NCI-H2227 (cell line): Measurements from ENCODE around the gene NCBP1.

ENCODE experiments used
- DNase-seq: peaks from one replicate; lab custom pipeline; 2025; ENCODE audit not compliant: unreplicated experiment; lab: John Stamatoyannopoulos, UW

The NCBP1 gene

DNA sequence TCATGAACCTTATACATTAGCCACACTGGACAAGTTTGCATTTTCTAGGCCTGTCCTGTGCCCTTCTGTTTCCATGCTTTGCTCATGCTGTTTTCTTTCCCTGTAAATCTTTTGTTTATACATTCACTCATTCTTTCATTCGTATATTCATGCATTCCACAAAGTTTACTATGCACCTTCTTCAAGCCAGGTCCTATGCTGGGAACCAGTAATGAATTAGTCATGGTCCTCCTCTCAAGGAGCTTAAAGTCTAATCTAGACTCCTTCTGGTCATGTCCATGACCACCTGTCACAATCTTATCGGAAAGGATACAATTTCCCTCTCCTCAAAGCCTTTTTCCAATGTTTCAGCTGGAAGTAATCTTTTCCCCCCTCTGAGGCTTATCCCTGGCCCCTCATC, 72.6 kb downstream of the NCBP1 start:
- no peak for DNase-seq

DNA sequence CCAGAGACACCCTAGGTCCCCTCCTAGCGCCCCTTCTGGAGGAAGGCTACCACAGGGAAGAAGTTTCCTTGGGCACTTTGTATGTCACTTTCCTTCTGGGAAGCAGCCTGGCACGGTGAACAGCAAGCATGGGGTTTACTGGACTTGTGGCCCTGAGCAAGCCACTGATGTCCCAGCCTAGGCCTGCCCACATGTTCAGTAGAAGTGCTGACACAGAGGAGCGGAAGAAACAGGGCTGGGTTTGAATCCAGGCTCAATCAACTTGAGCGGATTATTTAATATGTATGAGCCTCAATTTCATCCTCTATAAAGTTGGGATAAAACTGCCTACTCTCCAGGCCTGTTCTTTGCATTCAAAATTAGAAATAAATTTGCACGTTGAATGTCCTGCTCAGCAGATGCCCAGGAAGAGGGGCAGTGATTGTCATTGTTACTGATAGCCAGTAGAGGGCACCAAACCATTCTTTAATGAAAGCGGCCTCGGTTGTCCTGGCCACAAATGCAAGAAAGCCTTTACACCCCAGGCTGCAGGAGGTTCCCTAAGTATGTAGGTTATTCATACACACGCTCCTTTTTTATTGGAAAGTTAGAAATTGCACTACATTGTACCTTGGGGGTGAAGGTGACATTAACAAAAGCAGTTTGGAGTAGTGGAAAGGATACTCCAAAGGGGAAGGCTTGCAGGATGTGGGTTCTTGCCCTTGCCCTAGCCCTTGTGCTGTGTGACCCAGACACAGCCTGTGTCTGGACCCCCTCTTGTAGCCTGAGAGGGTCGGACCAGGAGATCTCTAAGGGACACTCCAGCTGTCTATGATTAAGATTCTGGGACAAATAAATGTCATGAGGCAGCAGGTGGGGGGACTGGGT, 77.0 kb downstream of the NCBP1 start:
- peak; percentile 65 for DNase-seq

DNA sequence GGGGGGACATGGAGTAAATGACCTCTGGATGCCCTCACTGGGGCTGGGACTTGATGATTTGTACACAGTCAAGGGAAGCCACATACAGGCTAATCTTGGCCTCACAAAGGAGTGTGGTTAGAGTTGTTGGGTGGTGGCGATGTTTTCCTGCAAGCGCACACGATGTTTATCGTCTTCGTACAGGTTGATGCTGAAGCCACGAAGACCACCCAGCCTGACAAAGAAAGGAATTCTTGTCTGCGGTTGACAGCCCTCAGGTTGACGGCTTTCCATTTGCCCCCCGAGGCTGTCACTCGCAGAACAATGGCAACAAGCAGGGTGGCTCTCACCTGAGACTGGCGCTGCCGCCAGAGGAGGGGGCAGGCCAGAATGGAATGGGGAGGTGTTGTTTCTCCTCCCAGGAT, 77.6 kb downstream of the NCBP1 start:
- no peak for DNase-seq

DNA sequence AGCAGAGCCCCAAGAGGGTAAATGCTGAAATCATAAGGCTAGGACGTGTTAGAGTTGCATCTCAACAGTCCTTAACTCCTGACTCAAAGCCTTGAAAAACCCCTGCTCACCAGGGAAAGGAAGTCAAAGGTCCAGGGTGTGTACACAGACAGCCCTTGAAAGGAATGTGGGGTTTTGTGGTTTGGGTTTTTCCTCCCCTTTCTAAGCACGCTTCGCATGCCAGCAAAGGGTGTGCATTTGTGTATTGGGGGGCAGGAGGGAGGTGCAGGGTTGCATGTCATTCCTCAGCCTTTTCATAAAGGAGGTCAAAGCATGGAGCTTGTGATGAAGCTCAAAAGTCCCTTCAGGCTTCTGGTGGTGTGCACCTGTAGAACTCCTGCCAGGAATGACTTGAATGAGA, 80.8 kb downstream of the NCBP1 start:
- DNase-seq: no peak

DNA sequence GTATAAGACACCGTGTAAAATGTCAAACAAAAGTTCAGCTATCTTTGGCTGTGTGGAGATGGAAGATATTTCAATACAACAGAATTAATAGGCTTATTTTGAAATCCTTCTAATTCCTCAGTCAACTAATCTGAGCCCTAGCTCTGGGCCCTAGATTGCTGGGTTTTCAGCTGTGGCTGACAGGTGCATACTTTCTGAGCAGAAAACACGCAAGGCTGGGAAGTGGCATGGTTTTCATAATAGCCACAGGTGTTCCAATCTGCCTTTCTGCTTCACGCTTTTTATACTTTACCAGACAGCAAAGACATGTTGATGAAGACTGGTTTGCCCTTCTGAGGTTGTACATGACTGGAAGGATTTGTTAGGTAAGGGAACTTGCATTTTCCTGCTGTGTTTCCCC, 84.2 kb downstream of the NCBP1 start:
- no peak for DNase-seq

DNA sequence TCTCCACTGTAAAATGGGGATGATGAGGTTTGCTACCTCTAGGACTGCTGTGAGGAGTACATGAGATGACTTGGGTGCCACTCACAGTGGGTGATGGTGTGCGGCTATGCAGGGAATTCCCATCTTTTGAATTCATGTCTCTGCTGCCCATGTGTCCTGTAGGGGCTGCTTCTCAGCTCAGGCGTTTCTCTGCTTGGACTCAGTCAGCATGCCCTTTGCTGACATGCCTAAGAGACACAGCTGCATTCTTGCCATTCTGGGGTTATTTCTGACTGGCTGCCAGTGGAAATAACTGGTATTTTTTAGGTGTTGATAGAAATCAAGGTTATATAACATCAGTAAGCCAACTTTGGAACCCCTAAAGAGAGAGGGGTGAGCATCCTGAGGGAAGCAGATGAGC, 87.8 kb downstream of the NCBP1 start:
- DNase-seq: no peak

DNA sequence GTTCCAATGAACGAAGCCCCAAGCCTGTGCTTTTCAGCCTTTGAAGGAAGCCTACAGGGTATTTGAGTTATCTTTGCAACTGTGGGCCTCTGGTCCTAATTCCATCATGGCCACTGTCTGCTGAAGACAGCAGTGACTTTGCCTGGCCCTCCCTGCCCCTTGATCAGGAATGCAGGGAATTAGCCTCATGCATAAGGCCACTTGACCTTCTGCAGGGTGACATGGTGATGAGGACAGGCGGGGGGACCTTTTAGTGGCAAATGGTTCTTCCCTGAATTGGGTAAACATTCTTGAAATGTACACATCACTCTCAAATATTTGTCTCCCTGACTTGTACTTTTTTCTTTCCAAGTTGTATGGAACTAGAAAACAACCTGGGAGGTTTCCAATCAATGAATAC, 88.7 kb downstream of the NCBP1 start:
- DNase-seq: no peak
